ENCODE data around the gene SLC16A11. TPM values are rescaled to one million over a fixed set of nuclear protein-coding genes. Genes with fewer than 3 reads are reported as not detected.

The SLC16A11 gene
- total RNA-seq, 2 donors from 2014 or later: 0.24 to 0.44 TPM

DNA sequence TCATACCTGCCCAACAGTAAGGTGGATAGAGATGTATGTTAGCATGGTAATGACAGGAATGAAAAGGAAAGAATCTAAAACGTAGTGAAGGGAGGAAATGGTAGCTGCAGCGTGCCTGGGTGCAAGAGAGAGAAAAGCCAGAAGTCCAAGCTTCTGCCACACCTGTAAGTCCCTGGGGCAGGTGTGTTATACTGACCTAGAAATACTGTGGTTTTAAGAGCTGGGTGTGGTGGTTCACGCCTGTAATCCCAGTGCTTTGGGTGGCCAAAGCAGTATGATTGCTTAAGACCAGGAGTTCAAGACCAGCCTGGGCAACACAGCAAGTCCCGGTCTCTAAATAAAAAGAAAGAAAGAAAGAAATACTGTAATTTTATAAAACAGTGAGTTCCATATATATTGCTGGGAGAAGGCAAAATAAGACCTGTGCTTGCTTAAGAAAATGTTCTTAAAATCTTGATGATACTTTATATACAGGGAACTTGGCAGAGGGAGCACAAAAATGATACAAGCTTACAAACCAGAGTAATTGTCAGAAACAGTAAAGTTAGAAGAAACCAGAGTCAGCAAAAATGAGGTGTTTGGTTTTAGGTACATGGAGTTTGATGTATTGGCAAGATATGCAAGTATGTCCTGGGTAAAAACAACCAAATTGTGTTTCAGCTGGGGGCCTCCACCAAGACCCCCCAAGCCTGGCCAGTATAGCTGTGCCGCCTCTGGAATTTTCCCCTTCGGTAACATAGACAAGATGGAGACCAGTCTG, 41.4 kb downstream of the SLC16A11 start:
- Mint-ChIP-seq H3K9me3 (no peaks in the 10 kb centered on the region), H3K36me3 (ENCODE audit: low read depth) (peaks cover 40% of the 10 kb centered on the region), H3K4me1 (no peaks in the 10 kb centered on the region), H3K27me3 (ENCODE audit: insufficient read depth) (peaks cover 6% of the 10 kb centered on the region), H3K27ac (no peak overlapping the region), H3K4me3 (no peak overlapping the region)
- TF ChIP-seq, protein P1, sequence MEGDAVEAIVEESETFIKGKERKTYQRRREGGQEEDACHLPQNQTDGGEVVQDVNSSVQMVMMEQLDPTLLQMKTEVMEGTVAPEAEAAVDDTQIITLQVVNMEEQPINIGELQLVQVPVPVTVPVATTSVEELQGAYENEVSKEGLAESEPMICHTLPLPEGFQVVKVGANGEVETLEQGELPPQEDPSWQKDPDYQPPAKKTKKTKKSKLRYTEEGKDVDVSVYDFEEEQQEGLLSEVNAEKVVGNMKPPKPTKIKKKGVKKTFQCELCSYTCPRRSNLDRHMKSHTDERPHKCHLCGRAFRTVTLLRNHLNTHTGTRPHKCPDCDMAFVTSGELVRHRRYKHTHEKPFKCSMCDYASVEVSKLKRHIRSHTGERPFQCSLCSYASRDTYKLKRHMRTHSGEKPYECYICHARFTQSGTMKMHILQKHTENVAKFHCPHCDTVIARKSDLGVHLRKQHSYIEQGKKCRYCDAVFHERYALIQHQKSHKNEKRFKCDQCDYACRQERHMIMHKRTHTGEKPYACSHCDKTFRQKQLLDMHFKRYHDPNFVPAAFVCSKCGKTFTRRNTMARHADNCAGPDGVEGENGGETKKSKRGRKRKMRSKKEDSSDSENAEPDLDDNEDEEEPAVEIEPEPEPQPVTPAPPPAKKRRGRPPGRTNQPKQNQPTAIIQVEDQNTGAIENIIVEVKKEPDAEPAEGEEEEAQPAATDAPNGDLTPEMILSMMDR (conservative IDR thresholded peaks at IDR 0.05): no peak
- Histone ChIP-seq H3K27ac (ENCODE audit: low read depth, low read length) (no peak overlapping the region), H3K9ac (ENCODE audit: extremely low read depth, low read length, poor library complexity, severe bottlenecking) (no peak overlapping the region), H3K9me3 (ENCODE audit: control insufficient read depth, low read length) (no peaks in the 10 kb centered on the region), H3K4me1 (ENCODE audit: control insufficient read depth, insufficient read depth, low read length) (no peaks in the 10 kb centered on the region), H3K27me3 (ENCODE audit: control insufficient read depth, insufficient read depth, low read length, poor library complexity, severe bottlenecking) (no peaks in the 10 kb centered on the region), H3K36me3 (ENCODE audit: control insufficient read depth, insufficient read depth, low read length) (peaks cover 36% of the 10 kb centered on the region), H3K4me3 (ENCODE audit: low read length) (no peak overlapping the region)
- DNase-seq: no peak
- 84 to 93% methylated on average over 6 of the region's 6 CpGs for WGBS, 2 experiments (ENCODE audit: insufficient coverage in 1 of 2, insufficient read length in 1 of 2)

DNA sequence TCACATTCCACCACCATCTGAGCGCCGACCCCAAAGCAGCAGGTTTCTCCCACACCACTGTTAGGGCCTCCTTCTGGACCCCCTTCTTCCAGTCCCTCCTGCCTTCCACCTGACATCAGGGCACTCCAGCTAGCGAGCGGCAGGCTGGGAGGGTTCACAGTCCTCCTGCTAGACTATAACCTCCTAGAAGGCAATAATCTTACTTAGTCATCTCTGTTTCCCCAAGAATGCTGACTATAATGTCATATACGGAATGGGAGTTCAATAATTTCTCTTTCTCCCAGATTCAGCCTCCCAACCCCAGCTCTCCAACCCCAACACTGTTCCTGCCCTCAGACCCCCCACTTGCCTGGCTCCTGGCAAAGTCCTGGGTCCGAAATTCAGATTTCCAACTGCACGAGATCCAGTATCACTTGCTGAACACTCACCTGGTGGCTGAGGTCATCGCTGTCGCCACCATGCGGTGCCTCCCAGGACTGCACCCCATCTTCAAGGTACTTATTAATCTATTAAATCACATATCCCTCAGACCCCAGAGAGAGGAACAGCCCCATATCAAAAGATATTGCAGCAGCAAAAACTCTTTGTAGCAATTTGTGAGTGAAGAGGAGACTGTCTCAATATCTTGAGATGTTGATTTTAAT, 42.5 kb downstream of the SLC16A11 start:
- Mint-ChIP-seq H3K36me3 (ENCODE audit: low read depth) (peaks cover 46% of the 10 kb centered on the region), H3K9me3 (no peaks in the 10 kb centered on the region), H3K4me1 (no peaks in the 10 kb centered on the region), H3K27me3 (ENCODE audit: insufficient read depth) (peaks cover 15% of the 10 kb centered on the region), H3K27ac (peak overlapping the region; percentile 59), H3K4me3 (no peak overlapping the region)
- Histone ChIP-seq H3K27ac (ENCODE audit: low read depth, low read length) (no peak overlapping the region), H3K4me1 (ENCODE audit: control insufficient read depth, insufficient read depth, low read length) (no peaks in the 10 kb centered on the region), H3K9me3 (ENCODE audit: control insufficient read depth, low read length) (no peaks in the 10 kb centered on the region), H3K27me3 (ENCODE audit: control insufficient read depth, insufficient read depth, low read length, poor library complexity, severe bottlenecking) (peaks cover 4% of the 10 kb centered on the region), H3K4me3 (ENCODE audit: low read length) (no peak overlapping the region), H3K36me3 (ENCODE audit: control insufficient read depth, insufficient read depth, low read length) (peaks cover 36% of the 10 kb centered on the region), H3K9ac (ENCODE audit: extremely low read depth, low read length, poor library complexity, severe bottlenecking) (no peak overlapping the region)
- TF ChIP-seq, protein P1 (conservative IDR thresholded peaks at IDR 0.05): peak; percentile 81
- 67 to 71% methylated on average over 9 to 10 of the region's 10 CpGs for WGBS, 2 experiments (ENCODE audit: insufficient coverage in 1 of 2, insufficient read length in 1 of 2)
- DNase-seq: peak; percentile 90

DNA sequence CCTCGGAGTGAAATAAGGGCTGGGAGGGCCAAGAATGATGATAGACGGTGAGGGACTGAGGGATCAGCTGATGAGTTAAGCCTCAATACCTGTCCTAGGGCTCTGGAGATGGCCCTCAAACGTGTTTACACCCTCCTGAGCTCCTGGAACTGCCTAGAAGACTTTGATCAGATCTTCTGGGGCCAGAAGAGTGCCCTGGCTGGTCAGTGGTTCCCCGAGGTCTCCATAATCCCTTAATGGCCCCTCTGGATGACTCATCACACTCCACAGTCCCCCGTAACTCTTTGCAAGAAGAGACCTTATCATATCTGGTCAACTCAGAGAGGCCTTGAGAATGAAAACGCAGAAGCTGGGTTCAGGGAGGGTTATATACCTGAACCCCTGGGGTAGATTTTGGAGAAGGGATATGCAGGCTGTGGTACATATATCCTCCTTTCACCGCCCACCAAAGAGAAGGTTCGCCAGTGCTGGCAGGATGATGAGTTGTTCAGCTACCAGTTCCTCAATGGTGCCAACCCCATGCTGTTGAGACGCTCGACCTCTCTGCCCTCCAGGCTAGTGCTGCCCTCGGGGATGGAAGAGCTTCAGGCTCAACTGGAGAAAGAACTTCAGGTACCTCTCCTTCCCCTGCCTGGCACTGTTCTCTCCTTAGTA, 44.9 kb downstream of the SLC16A11 start:
- Mint-ChIP-seq H3K36me3 (ENCODE audit: low read depth) (peaks cover 46% of the 10 kb centered on the region), H3K9me3 (no peaks in the 10 kb centered on the region), H3K27me3 (ENCODE audit: insufficient read depth) (peaks cover 36% of the 10 kb centered on the region), H3K4me1 (no peaks in the 10 kb centered on the region), H3K27ac (no peak overlapping the region), H3K4me3 (no peak overlapping the region)
- DNase-seq: no peak
- Histone ChIP-seq H3K27me3 (ENCODE audit: control insufficient read depth, insufficient read depth, low read length, poor library complexity, severe bottlenecking) (peaks cover 20% of the 10 kb centered on the region), H3K9ac (ENCODE audit: extremely low read depth, low read length, poor library complexity, severe bottlenecking) (no peak overlapping the region), H3K4me3 (ENCODE audit: low read length) (no peak overlapping the region), H3K27ac (ENCODE audit: low read depth, low read length) (no peak overlapping the region), H3K36me3 (ENCODE audit: control insufficient read depth, insufficient read depth, low read length) (peaks cover 36% of the 10 kb centered on the region), H3K9me3 (ENCODE audit: control insufficient read depth, low read length) (no peaks in the 10 kb centered on the region), H3K4me1 (ENCODE audit: control insufficient read depth, insufficient read depth, low read length) (no peaks in the 10 kb centered on the region)
- WGBS, 2 experiments (ENCODE audit: insufficient coverage in 1 of 2, insufficient read length in 1 of 2): 88 to 89% methylated on average over 11 of the region's 11 CpGs
- TF ChIP-seq, protein P1 (conservative IDR thresholded peaks at IDR 0.05): no peak
